GM19035 (cell line): ENCODE measurements around the gene ITIH6.
"Not testable (repeated sequence)": the region's sequence is repeated elsewhere in the genome, so short reads cannot be mapped to it uniquely, and the experiment has no call there.

Experiments
- ATAC-seq: cut with Tn5 transposase; IDR thresholded peaks from one replicate; pipeline ENCODE4 v1.9.1; 2021; ENCODE audit not compliant: unreplicated experiment

ITIH6 gene

DNA sequence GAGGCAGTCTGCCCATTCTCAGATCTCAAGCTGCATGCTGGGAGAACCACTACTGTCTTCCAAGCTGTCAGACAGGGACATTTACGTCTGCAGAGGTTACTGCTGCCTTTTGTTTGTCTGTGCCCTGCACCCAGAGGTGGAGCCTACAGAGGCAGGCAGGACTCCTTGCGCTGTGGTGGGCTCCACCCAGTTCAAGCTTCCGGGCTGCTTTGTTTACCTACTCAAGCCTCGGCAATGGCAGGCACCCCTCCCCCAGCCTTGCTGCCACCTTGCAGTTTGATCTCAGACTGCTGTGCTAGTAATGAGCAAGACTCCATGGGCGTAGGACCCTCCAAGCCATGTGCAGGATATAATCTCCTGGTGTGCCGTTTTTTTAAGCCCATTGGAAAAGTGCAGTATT is 59.5 kb downstream of the ITIH6 start:
- ATAC-seq = not testable (repeated sequence)

DNA sequence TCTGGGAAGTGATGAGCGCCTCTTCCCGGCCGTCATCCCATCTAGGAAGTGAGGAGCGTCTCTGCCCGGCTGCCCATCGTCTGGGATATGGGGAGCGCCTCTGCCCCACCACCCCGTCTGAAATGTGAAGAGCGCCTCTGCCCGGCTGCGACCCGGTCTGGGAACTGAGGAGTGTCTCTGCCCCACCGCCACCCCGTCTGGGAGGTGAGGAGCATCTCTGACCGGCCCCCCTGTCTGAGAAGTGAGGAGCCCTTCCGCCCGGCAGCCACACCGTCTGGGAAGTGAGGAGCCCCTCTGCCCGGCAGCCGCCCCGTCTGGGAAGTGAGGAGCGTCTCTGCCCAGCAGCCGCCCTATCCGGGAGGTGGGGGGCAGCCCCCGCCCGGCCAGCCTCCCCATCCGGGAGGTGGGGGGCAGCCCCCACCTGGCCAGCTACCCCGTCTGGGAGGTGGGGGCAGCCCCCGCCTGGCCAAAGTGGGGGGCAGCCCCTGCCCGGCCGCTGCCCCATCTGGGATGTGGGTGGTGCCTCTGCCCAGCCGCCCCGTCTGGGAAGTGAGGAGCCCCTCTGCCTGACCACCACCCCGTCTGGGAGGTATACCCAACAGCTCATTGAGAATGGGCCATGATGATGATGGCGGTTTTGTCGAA is 61.6 kb downstream of the ITIH6 start:
- ATAC-seq = not testable (repeated sequence)

DNA sequence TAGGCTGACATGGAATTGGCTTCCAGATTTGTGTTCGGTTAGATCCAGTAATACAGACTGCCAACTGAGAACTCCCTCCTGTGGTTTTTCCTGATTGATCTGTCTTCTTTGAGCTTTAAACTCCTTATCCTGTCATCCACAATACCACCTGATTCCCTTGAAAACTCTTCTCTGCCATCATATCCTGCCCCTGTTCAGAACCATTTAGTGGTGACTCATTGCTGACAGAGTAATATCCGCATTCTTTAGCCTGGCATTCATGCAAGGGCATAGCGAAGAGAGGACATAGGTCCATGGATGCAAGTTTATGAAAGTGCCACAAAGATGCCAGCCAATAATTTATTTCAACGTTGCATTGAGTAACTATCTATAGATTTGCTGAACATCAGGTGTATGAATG is 76.6 kb downstream of the ITIH6 start:
- ATAC-seq = no peak

DNA sequence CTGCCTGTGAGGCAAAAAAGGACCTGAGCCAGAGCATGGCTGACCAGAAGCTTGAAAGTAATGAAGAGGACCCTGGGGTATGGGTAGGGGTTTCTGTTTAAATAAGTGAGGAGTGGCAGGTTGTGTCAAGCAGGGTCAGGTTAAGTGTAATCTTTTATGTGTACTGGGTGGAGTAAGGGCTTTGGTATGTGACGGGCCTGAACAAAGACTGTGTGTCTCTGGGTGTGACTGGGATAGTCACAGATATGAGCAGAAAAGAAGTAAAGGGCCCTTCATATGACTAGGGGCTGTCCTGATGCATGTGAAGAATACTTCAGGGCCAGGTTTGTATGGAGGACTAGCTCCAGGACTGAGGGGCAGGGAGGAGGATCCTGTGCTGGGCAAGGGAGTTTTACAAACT is 82.4 kb downstream of the ITIH6 start:
- no peak for ATAC-seq

GRCh38 chrX:54714424-54714823 is 83.6 kb downstream of the ITIH6 start:
- no peak for ATAC-seq

DNA sequence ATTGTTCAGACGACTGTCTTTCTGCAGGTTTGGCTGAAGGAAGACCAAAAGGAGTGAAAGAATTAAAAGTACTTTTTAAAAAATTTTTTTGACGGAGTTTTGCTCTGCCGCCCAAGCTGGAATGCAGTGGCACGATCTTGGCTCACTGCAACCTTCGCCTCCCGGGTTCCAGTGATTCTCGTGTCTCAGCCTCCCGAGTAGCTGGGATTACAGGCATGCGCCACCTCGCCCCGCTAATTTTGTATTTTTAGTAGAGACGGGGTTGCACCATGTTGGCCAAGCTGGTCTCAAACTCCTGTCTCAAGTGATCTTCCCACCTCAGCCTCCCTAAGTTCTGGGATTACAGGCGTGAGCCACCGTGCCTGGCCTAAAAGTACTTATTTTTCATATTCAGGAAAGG is 86.3 kb downstream of the ITIH6 start:
- ATAC-seq = no peak

GRCh38 chrX:54710920-54711319 is 87.1 kb downstream of the ITIH6 start:
- no peak for ATAC-seq

- no peak for ATAC-seq
Measured at GRCh38 chrX:54708404-54708803, 89.7 kb downstream of the ITIH6 start.
